Measurements from ENCODE around the gene PRDM16. TPM values are rescaled to one million over a fixed set of nuclear protein-coding genes. Genes with fewer than 3 reads are reported as not detected.
A peak's percentile ranks its signal among the peaks of the same experiment; 100 is the strongest.

Gene PRDM16
- total RNA-seq, 1 donor from 2014 or later, result 84.2 TPM

DNA sequence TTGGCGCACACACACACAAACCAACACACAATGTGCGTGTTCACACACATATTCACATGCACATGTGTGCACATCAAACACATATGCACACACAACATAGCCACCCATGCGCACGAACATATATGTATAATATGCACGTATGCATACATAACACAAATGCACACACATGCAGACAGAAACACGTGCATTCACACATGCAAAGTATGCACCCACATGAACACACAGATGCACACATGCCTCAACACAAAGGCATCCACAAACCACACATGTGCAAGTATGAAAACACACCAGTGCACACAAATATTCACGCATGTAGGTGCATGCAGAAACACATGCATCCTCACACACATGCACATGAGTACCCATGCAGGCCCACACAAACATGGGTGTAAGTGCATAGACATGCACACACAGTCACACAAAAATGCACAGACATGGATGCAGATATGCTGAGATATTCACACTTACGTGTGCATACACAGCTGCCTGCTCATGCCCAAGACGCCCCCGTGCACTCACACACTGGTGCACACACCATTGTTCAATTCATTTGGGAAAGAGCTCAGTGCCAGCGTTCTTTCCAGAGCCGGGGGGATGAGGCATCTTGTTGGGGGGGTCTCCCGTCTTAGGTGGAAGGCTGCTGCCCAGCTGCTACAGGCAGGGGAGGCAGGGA lies 332.7 kb downstream of the PRDM16 start:
- Histone ChIP-seq H3K9me3 (no peaks in the 10 kb centered on the region), H3K4me3 (no peak overlapping the region), H3K36me3 (peaks cover 38 to 40% of the 10 kb centered on the region in 2 donors), H3K4me1 (peaks cover 28 to 59% of the 10 kb centered on the region in 2 donors), H3K27me3 (no peaks in the 10 kb centered on the region), H3K27ac (peak overlapping the region in 1 of 2 donors; percentile 53)
- DNase-seq (ENCODE audit: low spot score in 2 of 2), result no peak
- TF ChIP-seq, protein P1, sequence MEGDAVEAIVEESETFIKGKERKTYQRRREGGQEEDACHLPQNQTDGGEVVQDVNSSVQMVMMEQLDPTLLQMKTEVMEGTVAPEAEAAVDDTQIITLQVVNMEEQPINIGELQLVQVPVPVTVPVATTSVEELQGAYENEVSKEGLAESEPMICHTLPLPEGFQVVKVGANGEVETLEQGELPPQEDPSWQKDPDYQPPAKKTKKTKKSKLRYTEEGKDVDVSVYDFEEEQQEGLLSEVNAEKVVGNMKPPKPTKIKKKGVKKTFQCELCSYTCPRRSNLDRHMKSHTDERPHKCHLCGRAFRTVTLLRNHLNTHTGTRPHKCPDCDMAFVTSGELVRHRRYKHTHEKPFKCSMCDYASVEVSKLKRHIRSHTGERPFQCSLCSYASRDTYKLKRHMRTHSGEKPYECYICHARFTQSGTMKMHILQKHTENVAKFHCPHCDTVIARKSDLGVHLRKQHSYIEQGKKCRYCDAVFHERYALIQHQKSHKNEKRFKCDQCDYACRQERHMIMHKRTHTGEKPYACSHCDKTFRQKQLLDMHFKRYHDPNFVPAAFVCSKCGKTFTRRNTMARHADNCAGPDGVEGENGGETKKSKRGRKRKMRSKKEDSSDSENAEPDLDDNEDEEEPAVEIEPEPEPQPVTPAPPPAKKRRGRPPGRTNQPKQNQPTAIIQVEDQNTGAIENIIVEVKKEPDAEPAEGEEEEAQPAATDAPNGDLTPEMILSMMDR (IDR thresholded peaks at IDR 0.05), result no peak
- intact Hi-C loops (cut with DNase I), result no loop called here

DNA sequence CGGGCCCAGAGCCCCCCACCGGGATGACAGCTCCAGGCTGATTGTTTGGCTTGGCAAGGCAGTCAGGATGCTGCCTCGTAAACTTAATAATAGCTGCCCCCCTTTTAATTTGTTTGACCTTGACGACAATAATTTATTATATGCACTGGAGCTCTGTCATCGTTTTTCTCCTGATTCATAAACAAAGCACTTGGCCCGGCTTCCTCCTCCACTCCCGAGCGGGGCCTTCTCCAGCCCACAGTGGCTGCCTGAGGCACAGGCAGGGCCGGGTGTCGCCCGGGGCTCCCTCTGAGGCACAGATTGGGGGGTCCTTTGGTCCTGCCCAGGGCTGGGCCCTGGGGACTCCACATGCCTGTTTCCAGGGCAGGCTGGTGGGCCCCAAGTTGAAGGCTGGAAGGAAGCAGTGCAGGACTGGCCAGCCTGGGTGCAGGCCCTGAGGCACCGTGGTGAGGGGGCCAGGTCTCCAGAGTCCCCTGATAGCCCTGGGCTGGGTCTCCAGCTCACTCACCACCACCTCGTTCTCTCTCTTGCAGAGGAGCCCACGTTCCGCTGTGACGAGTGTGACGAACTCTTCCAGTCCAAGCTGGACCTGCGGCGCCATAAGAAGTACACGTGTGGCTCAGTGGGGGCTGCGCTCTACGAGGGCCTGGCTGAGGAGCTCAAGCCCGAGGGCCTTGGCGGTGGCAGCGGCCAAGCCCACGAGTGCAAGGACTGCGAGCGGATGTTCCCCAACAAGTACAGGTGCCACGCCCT lies 333.4 kb downstream of the PRDM16 start:
- no peak overlapping the region for H3K4me3 ChIP-seq
- no peak for DNase-seq (ENCODE audit: low spot score in 2 of 2)
- intact Hi-C loops (cut with DNase I), result no loop called here
- peaks cover 45 to 48% of the 10 kb centered on the region in 2 donors for H3K36me3 ChIP-seq
- H3K4me1 ChIP-seq, result peaks cover 24 to 52% of the 10 kb centered on the region in 2 donors
- H3K27ac ChIP-seq, result peak overlapping the region; percentile 53 to 73
- no peaks in the 10 kb centered on the region for H3K27me3 ChIP-seq
- H3K9me3 ChIP-seq, result no peaks in the 10 kb centered on the region
- TF ChIP-seq, protein P1 (IDR thresholded peaks at IDR 0.05), result no peak

DNA sequence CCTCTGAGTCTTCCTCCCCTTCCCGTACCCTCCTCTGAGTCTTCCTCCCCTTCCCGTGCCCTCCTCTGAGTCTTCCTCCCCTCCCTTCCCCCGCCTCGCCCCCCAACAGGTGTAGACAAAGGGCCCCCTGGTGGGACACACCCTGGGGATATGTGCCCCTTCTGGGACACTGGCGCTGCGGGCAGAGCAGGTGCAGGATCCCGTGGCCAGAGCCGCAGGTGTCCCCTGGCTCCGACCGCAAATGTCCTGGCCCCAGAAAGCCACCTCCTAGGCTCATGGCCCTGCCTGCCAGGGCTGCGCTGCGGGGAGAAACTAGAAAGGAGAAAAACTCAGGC lies 334.0 kb downstream of the PRDM16 start:
- no peaks in the 10 kb centered on the region for H3K27me3 ChIP-seq
- no peaks in the 10 kb centered on the region for H3K9me3 ChIP-seq
- no peak for DNase-seq (ENCODE audit: low spot score in 2 of 2)
- TF ChIP-seq, protein P1 (IDR thresholded peaks at IDR 0.05), result no peak
- H3K27ac ChIP-seq, result peak overlapping the region; percentile 22 to 73
- peaks cover 24 to 46% of the 10 kb centered on the region in 2 donors for H3K4me1 ChIP-seq
- peaks cover 48 to 53% of the 10 kb centered on the region in 2 donors for H3K36me3 ChIP-seq
- intact Hi-C loops (cut with DNase I), result no loop called here
- no peak overlapping the region for H3K4me3 ChIP-seq

DNA sequence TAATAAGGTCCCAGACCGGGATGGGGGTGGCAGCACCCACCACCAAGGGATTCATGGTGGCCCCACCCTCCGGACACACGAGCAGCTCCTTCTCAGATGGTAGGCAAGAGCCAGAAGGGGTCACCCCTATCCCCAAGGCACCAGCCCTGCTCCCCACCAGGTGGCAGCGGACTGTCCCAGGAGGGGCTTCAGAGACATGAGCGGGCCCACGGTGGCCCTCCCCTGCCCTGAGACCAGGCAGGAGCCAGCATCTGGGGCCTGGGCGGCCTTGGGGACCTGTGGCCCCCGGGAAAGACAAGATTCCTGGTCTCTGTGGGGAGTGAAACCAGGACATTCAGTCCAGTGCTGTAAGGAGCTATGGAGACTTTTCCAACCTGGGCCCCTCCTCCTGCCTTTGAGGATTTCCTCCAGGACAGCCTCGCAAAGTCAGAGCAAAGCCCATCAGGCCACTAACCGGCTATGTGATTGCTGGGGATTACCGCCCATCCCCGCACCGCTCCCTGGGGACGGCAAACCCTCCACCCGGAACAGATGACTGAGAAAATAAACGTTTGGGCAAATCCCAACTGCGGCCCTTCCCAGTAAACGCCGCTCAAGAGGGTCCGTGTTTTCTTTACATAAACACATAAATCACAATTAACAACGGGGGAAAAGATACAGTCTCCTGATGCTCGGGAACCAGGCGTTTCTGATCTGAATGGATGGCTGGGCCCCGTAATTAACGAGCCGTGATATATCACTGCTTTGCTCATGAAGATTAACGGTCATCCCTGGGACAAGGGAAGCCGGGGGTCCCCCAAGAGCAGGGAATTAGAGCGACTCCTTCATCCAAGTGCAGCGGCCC lies 334.6 kb downstream of the PRDM16 start:
- Histone ChIP-seq H3K4me3 (no peak overlapping the region), H3K9me3 (no peaks in the 10 kb centered on the region), H3K36me3 (peaks cover 50 to 54% of the 10 kb centered on the region in 2 donors), H3K27ac (peak overlapping the region; percentile 22 to 73), H3K27me3 (no peaks in the 10 kb centered on the region), H3K4me1 (peaks cover 24 to 42% of the 10 kb centered on the region in 2 donors)
- no peak for DNase-seq (ENCODE audit: low spot score in 2 of 2)
- TF ChIP-seq, protein P1 (IDR thresholded peaks at IDR 0.05), result peak in 1 of 3 experiments; percentile 9
- intact Hi-C loops (cut with DNase I), result no loop called here

DNA sequence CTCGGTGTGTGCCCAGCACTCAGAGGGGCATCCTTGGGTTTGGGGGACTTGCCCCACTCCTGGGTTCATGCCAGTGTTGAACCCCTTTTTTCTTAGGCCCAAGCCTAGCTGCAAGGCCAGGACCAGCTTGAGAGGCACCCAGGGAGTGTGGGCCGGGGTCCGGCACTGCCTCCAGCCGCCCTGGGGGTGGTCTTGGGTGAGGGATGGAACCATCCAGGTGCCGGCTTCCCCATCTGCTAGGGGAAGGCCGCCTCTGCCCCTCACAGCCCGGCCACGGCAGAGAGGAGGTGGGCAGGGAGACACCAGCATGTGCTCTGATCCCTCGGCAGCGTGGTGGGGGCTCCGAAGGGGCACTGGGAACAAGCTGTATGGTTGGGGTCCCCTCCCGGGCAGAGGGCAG lies 335.3 kb downstream of the PRDM16 start:
- DNase-seq (ENCODE audit: low spot score in 2 of 2), result no peak
- H3K4me3 ChIP-seq, result no peak overlapping the region
- H3K36me3 ChIP-seq, result peaks cover 50 to 54% of the 10 kb centered on the region in 2 donors
- no peaks in the 10 kb centered on the region for H3K27me3 ChIP-seq
- intact Hi-C loops (cut with DNase I), result no loop called here
- H3K4me1 ChIP-seq, result peaks cover 24 to 35% of the 10 kb centered on the region in 2 donors
- peak overlapping the region; percentile 14 to 73 for H3K27ac ChIP-seq
- H3K9me3 ChIP-seq, result no peaks in the 10 kb centered on the region
- TF ChIP-seq, protein P1 (IDR thresholded peaks at IDR 0.05), result no peak

Measured in ascending aorta (tissue), 2 donors.